ENCODE results near the gene ZNF445.

ZNF445 gene

GRCh38 chr3:44392489-44392888 is 85.0 kb downstream of the ZNF445 start:
- TF ChIP-seq CTCF (IDR thresholded peaks at IDR 0.05): no peak
- no peak for TF ChIP-seq ZFX (IDR thresholded peaks at IDR 0.05; ENCODE audit: borderline replicate concordance)
- H3K27ac ChIP-seq: no peak overlapping the region

DNA sequence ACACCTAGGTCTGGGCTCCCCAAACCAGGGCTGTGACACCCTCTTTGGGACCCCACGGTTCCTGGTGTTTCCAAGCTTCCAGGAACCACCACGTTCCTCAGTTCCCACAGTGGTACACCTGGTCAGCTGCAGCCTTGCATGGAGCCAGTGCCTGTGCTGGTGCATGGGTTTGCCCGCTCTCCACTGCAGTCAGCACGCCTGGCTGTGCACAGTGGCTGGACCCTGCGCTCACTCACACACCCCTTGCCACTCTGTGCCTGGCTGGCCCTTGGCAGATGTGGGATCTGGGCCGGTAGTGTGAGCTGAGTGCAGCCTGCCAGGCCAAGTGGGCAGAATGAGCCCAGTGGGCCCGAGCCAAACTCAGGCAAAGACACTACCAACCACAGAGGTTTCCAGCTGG is 90.1 kb downstream of the ZNF445 start:
- no peak for TF ChIP-seq CTCF (IDR thresholded peaks at IDR 0.05)
- no peak for TF ChIP-seq ZFX (IDR thresholded peaks at IDR 0.05; ENCODE audit: borderline replicate concordance)
- no peak overlapping the region for H3K27ac ChIP-seq
